ENCODE measurements around the gene PCARE.

The PCARE gene

GRCh38 chr2:29070526-29070925 is 3.8 kb downstream of the PCARE start:
- DNase-seq (ENCODE audit: low read depth), result no peak
- no peak for TF ChIP-seq CTCF (IDR thresholded peaks at IDR 0.05; ENCODE audit: insufficient read depth, low read depth, low read length, missing control alignments)
- H3K4me3 ChIP-seq (ENCODE audit: low read depth, low read length), result no peak overlapping the region

GRCh38 chr2:29068513-29068912 is 5.8 kb downstream of the PCARE start:
- TF ChIP-seq CTCF (IDR thresholded peaks at IDR 0.05; ENCODE audit: insufficient read depth, low read depth, low read length, missing control alignments), result no peak
- DNase-seq (ENCODE audit: low read depth), result no peak
- no peak overlapping the region for H3K4me3 ChIP-seq (ENCODE audit: low read depth, low read length)

GRCh38 chr2:29066997-29067605 is 7.2 kb downstream of the PCARE start:
- no peak overlapping the region for H3K4me3 ChIP-seq (ENCODE audit: low read depth, low read length)
- no peak for TF ChIP-seq CTCF (IDR thresholded peaks at IDR 0.05; ENCODE audit: insufficient read depth, low read depth, low read length, missing control alignments)
- no peak for DNase-seq (ENCODE audit: low read depth)

- no peak overlapping the region for H3K4me3 ChIP-seq (ENCODE audit: low read depth, low read length)
- DNase-seq (ENCODE audit: low read depth), result no peak
- no peak for TF ChIP-seq CTCF (IDR thresholded peaks at IDR 0.05; ENCODE audit: insufficient read depth, low read depth, low read length, missing control alignments)
These were observed 8.0 kb downstream of the PCARE start for GRCh38 chr2:29066271-29066860.

GRCh38 chr2:29065068-29065811 is 9.1 kb downstream of the PCARE start:
- H3K4me3 ChIP-seq (ENCODE audit: low read depth, low read length), result no peak overlapping the region
- TF ChIP-seq CTCF (IDR thresholded peaks at IDR 0.05; ENCODE audit: insufficient read depth, low read depth, low read length, missing control alignments), result no peak
- no peak for DNase-seq (ENCODE audit: low read depth)

GRCh38 chr2:29064746-29065067 is 9.6 kb downstream of the PCARE start:
- DNase-seq (ENCODE audit: low read depth), result no peak
- no peak overlapping the region for H3K4me3 ChIP-seq (ENCODE audit: low read depth, low read length)
- no peak for TF ChIP-seq CTCF (IDR thresholded peaks at IDR 0.05; ENCODE audit: insufficient read depth, low read depth, low read length, missing control alignments)

Measured in GM12865 (cell line).